ENCODE data around the gene USH2A. TPM values are rescaled to one million over a fixed set of nuclear protein-coding genes. Genes with fewer than 3 reads are reported as not detected.
"Not testable (repeated sequence)": the region's sequence is repeated elsewhere in the genome, so short reads cannot be mapped to it uniquely, and the experiment has no call there.

USH2A gene
- polyA plus RNA-seq, 3 donors: 0.07 to 0.35 (median 0.22) TPM

- DNase-seq (ENCODE audit: extremely low read depth in 1 of 11, low read depth in 9 of 11, low spot score in 4 of 11): no peak
These were observed 394.6 kb downstream of the USH2A start for GRCh38 chr1:216028631-216029030.

- no peak for DNase-seq (ENCODE audit: extremely low read depth in 1 of 11, low read depth in 9 of 11, low spot score in 4 of 11)
These were observed 398.7 kb downstream of the USH2A start for GRCh38 chr1:216024546-216024945.

GRCh38 chr1:216020743-216021345 lies 402.4 kb downstream of the USH2A start:
- DNase-seq (ENCODE audit: extremely low read depth in 1 of 11, low read depth in 9 of 11, low spot score in 4 of 11): no peak

GRCh38 chr1:216015116-216015515 lies 408.1 kb downstream of the USH2A start:
- DNase-seq (ENCODE audit: extremely low read depth in 1 of 11, low read depth in 9 of 11, low spot score in 4 of 11): peak in 5 of 11 donors; percentile 4 to 27 (median 8)

GRCh38 chr1:216014086-216014485 lies 409.2 kb downstream of the USH2A start:
- peak in 1 of 11 donors; percentile 3 for DNase-seq (ENCODE audit: extremely low read depth in 1 of 11, low read depth in 9 of 11, low spot score in 4 of 11)

- DNase-seq (ENCODE audit: extremely low read depth in 1 of 11, low read depth in 9 of 11, low spot score in 4 of 11): not testable (repeated sequence)
These were observed 413.8 kb downstream of the USH2A start for GRCh38 chr1:216009456-216009855.

- no peak for DNase-seq (ENCODE audit: extremely low read depth in 1 of 11, low read depth in 9 of 11, low spot score in 4 of 11)
These were observed 417.3 kb downstream of the USH2A start for GRCh38 chr1:216005916-216006315.

- peak in 9 of 11 donors; percentile 3 to 19 (median 9) for DNase-seq (ENCODE audit: extremely low read depth in 1 of 11, low read depth in 9 of 11, low spot score in 4 of 11)
These were observed 430.6 kb downstream of the USH2A start for GRCh38 chr1:215992620-215993019.

GRCh38 chr1:215987092-215987875 lies 436.0 kb downstream of the USH2A start:
- DNase-seq (ENCODE audit: extremely low read depth in 1 of 11, low read depth in 9 of 11, low spot score in 4 of 11): no peak

GRCh38 chr1:215986401-215986800 lies 436.8 kb downstream of the USH2A start:
- no peak for DNase-seq (ENCODE audit: extremely low read depth in 1 of 11, low read depth in 9 of 11, low spot score in 4 of 11)

- no peak for DNase-seq (ENCODE audit: extremely low read depth in 1 of 11, low read depth in 9 of 11, low spot score in 4 of 11)
These were observed 439.6 kb downstream of the USH2A start for GRCh38 chr1:215983680-215984079.

GRCh38 chr1:215971793-215972441 lies 451.3 kb downstream of the USH2A start:
- no peak for DNase-seq (ENCODE audit: extremely low read depth in 1 of 11, low read depth in 9 of 11, low spot score in 4 of 11)

- no peak for DNase-seq (ENCODE audit: extremely low read depth in 1 of 11, low read depth in 9 of 11, low spot score in 4 of 11)
These were observed 452.8 kb downstream of the USH2A start for GRCh38 chr1:215970406-215970805.

GRCh38 chr1:215963621-215964020 lies 459.6 kb downstream of the USH2A start:
- no peak for DNase-seq (ENCODE audit: extremely low read depth in 1 of 11, low read depth in 9 of 11, low spot score in 4 of 11)

- DNase-seq (ENCODE audit: extremely low read depth in 1 of 11, low read depth in 9 of 11, low spot score in 4 of 11): no peak
These were observed 460.2 kb downstream of the USH2A start for GRCh38 chr1:215963040-215963439.

- DNase-seq (ENCODE audit: extremely low read depth in 1 of 11, low read depth in 9 of 11, low spot score in 4 of 11): no peak
These were observed 464.4 kb downstream of the USH2A start for GRCh38 chr1:215958841-215959240.

GRCh38 chr1:215957663-215958062 lies 465.6 kb downstream of the USH2A start:
- peak in 9 of 11 donors; percentile 2 to 28 (median 13) for DNase-seq (ENCODE audit: extremely low read depth in 1 of 11, low read depth in 9 of 11, low spot score in 4 of 11)

GRCh38 chr1:215932558-215932957 lies 490.7 kb downstream of the USH2A start:
- DNase-seq (ENCODE audit: extremely low read depth in 1 of 11, low read depth in 9 of 11, low spot score in 4 of 11): no peak

GRCh38 chr1:215926670-215927069 lies 496.6 kb downstream of the USH2A start:
- DNase-seq (ENCODE audit: extremely low read depth in 1 of 11, low read depth in 9 of 11, low spot score in 4 of 11): no peak

All from renal cortex interstitium (tissue), 11 donors.